ENCODE data around the gene UNC5CL.

Gene UNC5CL

DNA sequence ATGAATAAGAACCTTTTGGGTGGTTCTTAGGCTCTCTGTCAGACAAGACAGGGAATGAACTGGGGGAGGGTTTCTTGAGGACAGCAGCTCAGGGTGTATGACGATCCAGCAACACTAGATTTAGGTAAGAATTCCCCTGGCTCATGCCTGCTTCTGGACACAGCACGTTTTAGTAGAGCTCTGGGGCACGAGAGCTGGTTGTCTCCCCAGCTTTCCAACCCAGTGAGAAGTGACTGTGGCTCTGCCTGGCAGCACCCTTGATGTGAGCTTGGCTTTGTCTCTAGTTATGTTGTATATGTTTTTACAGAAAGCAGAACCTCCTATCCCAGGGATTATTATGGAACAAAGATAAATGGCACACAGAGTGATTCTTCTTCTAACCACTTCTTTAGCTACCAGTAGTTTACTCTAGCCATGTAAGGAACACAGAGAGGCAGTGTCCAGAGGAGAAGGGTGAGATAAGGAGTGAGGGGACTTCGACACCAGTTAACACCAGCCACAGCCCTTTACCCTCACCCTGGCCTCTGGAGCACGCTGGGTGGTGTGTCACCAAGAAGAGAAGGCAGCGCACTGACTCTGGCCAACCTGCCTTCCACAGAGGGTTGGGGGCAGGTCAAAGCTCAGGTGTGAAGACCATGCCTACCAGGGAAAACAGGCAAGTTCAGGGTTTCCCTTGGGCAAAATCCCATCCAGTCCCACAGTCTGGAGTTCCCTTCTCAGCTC is 17.9 kb upstream of the UNC5CL start:
- in situ Hi-C loops (cut with MboI; ENCODE audit: low sequenced_read_pairs, unreplicated experiment) = no loop called here
- no peak for DNase-seq (ENCODE audit: low spot score)
- TF ChIP-seq, protein P1, sequence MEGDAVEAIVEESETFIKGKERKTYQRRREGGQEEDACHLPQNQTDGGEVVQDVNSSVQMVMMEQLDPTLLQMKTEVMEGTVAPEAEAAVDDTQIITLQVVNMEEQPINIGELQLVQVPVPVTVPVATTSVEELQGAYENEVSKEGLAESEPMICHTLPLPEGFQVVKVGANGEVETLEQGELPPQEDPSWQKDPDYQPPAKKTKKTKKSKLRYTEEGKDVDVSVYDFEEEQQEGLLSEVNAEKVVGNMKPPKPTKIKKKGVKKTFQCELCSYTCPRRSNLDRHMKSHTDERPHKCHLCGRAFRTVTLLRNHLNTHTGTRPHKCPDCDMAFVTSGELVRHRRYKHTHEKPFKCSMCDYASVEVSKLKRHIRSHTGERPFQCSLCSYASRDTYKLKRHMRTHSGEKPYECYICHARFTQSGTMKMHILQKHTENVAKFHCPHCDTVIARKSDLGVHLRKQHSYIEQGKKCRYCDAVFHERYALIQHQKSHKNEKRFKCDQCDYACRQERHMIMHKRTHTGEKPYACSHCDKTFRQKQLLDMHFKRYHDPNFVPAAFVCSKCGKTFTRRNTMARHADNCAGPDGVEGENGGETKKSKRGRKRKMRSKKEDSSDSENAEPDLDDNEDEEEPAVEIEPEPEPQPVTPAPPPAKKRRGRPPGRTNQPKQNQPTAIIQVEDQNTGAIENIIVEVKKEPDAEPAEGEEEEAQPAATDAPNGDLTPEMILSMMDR (IDR thresholded peaks at IDR 0.05; ENCODE audit: borderline replicate concordance, control extremely low read depth, extremely low read depth, insufficient read depth, missing control alignments) = no peak

DNA sequence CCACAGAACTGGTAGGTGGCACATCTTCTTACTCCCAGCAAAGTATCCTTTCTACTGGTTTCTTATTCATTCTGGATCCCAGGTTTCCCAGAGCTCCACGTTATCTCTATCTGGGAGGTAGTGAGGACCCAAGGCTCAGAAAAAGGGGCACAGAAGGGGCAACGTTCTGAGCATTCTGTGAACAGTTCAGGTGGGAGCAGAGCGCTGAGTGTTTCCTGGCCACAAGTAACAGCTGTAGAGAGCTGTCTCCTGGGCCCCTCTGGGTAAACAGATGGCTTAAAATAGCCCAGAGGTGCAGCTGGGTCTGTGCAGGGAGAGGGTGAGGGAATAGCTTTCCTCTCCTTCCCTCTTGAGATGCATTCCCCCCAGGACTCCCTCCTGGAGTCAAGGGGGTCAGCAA is 16.1 kb upstream of the UNC5CL start:
- TF ChIP-seq, protein P1 (IDR thresholded peaks at IDR 0.05; ENCODE audit: borderline replicate concordance, control extremely low read depth, extremely low read depth, insufficient read depth, missing control alignments) = no peak
- DNase-seq (ENCODE audit: low spot score) = no peak
- in situ Hi-C loops (cut with MboI; ENCODE audit: low sequenced_read_pairs, unreplicated experiment) = no loop called here

DNA sequence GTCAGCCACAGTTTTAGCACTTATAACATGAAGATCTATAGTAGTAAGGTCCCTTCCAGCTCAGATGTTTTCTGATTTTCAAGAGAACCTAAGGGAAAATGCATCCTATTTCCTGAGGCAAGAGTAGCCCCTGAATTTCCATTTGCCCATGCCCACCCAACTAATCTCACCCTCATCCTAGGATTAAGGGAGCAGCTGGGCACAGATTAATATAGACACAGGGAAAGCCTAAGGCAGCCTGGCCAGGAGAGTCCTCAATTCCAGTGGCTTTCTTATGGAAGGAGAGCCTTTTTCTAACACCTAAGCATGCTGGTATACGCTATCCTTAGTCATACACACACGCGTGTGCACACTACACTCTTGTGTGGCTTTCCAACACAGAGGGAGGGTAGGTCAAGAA is 15.5 kb upstream of the UNC5CL start:
- in situ Hi-C loops (cut with MboI; ENCODE audit: low sequenced_read_pairs, unreplicated experiment) = no loop called here
- no peak for DNase-seq (ENCODE audit: low spot score)
- TF ChIP-seq, protein P1 (IDR thresholded peaks at IDR 0.05; ENCODE audit: borderline replicate concordance, control extremely low read depth, extremely low read depth, insufficient read depth, missing control alignments) = no peak

DNA sequence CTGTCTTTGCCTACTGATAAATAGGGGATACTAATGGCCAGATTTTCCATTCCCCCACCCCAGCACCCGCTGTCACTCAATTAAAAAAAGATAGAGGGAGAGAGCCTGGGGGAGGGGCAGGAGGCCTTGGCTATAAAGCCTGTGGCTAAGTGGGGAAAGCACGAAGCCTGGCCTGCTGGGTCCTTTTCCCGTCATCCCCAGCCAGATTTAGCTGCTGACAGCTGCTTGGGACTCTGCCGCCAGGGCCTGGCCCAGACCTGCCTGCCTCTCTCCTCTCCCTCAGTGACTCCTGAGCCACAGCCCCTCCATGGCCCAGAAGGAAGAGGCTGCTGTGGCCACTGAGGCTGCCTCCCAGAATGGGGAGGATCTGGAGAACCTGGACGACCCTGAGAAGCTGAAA is 14.0 kb upstream of the UNC5CL start, which contains the start of gene APOBEC2:
Gene APOBEC2 (plus strand): TSS at position 162 of the 400 bp plus-strand sequence. CDS start 146 bp downstream, at position 308.
- TF ChIP-seq, protein P1 (IDR thresholded peaks at IDR 0.05; ENCODE audit: borderline replicate concordance, control extremely low read depth, extremely low read depth, insufficient read depth, missing control alignments) = no peak
- no peak for DNase-seq (ENCODE audit: low spot score)
- in situ Hi-C loops (cut with MboI; ENCODE audit: low sequenced_read_pairs, unreplicated experiment) = no loop called here

DNA sequence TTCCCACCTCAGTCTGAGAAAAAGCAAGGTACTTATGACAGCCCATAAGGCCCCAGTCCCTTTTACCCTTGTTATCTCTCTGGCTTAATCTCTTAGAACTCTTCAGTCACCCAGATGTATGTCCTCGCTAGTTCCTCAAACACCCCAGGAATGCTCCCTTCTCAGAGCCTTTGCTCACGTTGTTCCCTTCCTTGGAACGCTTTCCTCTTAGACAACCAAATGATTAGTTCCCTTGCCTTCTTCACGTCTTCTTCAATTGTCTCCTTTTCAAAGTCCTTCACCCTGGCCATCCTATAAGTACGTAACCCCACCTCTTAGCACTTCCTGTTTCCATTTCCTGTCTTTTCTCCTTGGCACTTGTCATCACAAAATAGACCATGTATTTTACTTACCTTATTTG is 12.9 kb upstream of the UNC5CL start:
- TF ChIP-seq, protein P1 (IDR thresholded peaks at IDR 0.05; ENCODE audit: borderline replicate concordance, control extremely low read depth, extremely low read depth, insufficient read depth, missing control alignments) = no peak
- in situ Hi-C loops (cut with MboI; ENCODE audit: low sequenced_read_pairs, unreplicated experiment) = no loop called here
- no peak for DNase-seq (ENCODE audit: low spot score)

DNA sequence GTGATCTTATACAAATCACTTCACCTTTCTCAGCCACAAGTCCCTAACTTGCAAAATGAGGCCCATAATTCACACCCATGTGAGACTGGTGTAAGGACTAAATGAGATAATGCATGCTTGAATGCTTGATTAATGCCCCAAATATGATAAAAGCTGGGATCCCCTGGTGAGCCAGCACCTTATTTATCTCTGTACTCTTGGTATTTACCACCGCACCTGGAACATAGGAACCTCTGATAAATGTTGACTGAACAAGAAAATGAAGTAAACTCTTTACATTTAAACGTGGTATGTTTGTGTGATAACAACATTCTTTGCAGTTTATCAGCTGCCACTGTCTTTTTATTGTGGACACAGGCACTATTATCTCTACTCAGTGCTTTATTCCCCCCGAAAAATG is 11.5 kb upstream of the UNC5CL start:
- TF ChIP-seq, protein P1 (IDR thresholded peaks at IDR 0.05; ENCODE audit: borderline replicate concordance, control extremely low read depth, extremely low read depth, insufficient read depth, missing control alignments) = no peak
- in situ Hi-C loops (cut with MboI; ENCODE audit: low sequenced_read_pairs, unreplicated experiment) = no loop called here
- DNase-seq (ENCODE audit: low spot score) = no peak
